ENCODE data around the gene TTI1. TPM values are rescaled to one million over a fixed set of nuclear protein-coding genes. Genes with fewer than 3 reads are reported as not detected.

Gene TTI1
- total and polyA plus RNA-seq, 2 of the 13 experiments (the other 11 are each of a cell fraction or from before 2014, with no cell fraction given), result 22.9 to 39.8 TPM

- TF ChIP-seq MTERF4 (CRISPR knock-in tag; IDR thresholded peaks at IDR 0.05) (no peak), ZNF143 (CRISPR knock-in tag; IDR thresholded peaks at IDR 0.05) (no peak), PHF8 (CRISPR knock-in tag; IDR thresholded peaks at IDR 0.05) (0 out of 2 replicates have a peak, but pooled peaks have one; percentile 4), CEBPG (CRISPR knock-in tag; IDR thresholded peaks at IDR 0.05) (no peak), SAFB2 (CRISPR knock-in tag; IDR thresholded peaks at IDR 0.05; ENCODE audit: borderline replicate concordance, low read depth) (no peak), IRF2 (CRISPR knock-in tag; IDR thresholded peaks at IDR 0.05) (no peak), SNRNP70 (IDR thresholded peaks at IDR 0.05; ENCODE audit: low read depth, low read length) (no peak), ZNF768 (CRISPR knock-in tag; IDR thresholded peaks at IDR 0.05) (peak; percentile 39; the same call in 1 of the 2 replicates), NR2F1 (CRISPR knock-in tag; IDR thresholded peaks at IDR 0.05) (no peak), ZFP41 (CRISPR knock-in tag; IDR thresholded peaks at IDR 0.05; ENCODE audit: borderline replicate concordance) (0 out of 2 replicates have a peak, but pooled peaks have one; percentile 57), POGK (CRISPR knock-in tag; conservative IDR thresholded peaks at IDR 0.05) (no peak), ZNF639 (CRISPR knock-in tag; conservative IDR thresholded peaks at IDR 0.05) (no peak)
- TF ChIP-seq, protein P1, sequence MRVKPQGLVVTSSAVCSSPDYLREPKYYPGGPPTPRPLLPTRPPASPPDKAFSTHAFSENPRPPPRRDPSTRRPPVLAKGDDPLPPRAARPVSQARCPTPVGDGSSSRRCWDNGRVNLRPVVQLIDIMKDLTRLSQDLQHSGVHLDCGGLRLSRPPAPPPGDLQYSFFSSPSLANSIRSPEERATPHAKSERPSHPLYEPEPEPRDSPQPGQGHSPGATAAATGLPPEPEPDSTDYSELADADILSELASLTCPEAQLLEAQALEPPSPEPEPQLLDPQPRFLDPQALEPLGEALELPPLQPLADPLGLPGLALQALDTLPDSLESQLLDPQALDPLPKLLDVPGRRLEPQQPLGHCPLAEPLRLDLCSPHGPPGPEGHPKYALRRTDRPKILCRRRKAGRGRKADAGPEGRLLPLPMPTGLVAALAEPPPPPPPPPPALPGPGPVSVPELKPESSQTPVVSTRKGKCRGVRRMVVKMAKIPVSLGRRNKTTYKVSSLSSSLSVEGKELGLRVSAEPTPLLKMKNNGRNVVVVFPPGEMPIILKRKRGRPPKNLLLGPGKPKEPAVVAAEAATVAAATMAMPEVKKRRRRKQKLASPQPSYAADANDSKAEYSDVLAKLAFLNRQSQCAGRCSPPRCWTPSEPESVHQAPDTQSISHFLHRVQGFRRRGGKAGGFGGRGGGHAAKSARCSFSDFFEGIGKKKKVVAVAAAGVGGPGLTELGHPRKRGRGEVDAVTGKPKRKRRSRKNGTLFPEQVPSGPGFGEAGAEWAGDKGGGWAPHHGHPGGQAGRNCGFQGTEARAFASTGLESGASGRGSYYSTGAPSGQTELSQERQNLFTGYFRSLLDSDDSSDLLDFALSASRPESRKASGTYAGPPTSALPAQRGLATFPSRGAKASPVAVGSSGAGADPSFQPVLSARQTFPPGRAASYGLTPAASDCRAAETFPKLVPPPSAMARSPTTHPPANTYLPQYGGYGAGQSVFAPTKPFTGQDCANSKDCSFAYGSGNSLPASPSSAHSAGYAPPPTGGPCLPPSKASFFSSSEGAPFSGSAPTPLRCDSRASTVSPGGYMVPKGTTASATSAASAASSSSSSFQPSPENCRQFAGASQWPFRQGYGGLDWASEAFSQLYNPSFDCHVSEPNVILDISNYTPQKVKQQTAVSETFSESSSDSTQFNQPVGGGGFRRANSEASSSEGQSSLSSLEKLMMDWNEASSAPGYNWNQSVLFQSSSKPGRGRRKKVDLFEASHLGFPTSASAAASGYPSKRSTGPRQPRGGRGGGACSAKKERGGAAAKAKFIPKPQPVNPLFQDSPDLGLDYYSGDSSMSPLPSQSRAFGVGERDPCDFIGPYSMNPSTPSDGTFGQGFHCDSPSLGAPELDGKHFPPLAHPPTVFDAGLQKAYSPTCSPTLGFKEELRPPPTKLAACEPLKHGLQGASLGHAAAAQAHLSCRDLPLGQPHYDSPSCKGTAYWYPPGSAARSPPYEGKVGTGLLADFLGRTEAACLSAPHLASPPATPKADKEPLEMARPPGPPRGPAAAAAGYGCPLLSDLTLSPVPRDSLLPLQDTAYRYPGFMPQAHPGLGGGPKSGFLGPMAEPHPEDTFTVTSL (CRISPR knock-in tag; IDR thresholded peaks at IDR 0.05; ENCODE audit: borderline replicate concordance), result 0 out of 2 replicates have a peak, but pooled peaks have one; percentile 2
Measured at GRCh38 chr20:37983286-37983685, 50.0 kb downstream of the TTI1 start (continued).

Data from HepG2 (cell line).